ENCODE results near the gene SDC3.
"Not testable (repeated sequence)": the region's sequence is repeated elsewhere in the genome, so short reads cannot be mapped to it uniquely, and the experiment has no call there.

The SDC3 gene, protein sequence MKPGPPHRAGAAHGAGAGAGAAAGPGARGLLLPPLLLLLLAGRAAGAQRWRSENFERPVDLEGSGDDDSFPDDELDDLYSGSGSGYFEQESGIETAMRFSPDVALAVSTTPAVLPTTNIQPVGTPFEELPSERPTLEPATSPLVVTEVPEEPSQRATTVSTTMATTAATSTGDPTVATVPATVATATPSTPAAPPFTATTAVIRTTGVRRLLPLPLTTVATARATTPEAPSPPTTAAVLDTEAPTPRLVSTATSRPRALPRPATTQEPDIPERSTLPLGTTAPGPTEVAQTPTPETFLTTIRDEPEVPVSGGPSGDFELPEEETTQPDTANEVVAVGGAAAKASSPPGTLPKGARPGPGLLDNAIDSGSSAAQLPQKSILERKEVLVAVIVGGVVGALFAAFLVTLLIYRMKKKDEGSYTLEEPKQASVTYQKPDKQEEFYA

GRCh38 chr1:30908696-30909364 is at the start of gene SDC3:
TSS of gene SDC3 (minus strand) at chr1:30908758. CDS start at chr1:30908586, 172 bp downstream.
- no peak for DNase-seq

DNA sequence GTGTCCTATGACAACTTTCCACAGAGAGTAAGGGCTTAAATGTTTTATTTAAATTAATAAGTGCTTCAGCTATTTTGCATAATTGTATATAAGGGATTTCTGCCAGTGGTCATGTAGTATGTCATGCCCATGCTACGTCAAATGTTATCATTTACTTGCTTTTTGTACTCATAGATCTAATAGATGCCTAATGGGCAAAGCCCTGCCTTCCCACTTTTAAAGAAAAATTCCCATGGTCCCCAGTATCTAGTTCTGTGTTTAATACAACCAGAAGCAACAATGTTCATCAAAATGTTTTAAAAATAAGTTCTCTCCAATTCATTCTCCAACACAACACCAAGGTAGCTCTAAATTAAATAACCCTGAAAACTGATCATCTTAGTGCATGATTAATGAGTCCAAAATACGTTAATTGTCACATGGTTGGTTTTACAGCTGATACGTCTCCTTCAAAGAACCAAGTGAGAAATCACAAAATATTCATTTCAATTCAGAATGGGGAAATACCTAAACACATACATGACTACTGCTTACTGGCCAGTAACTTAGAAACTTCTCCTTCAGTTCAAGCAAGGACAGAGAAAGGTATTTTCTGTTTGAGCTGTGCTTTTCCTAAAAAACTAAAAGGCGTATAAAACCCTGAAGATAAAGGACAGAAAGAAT is 49.1 kb upstream of the SDC3 start:
- no peak for DNase-seq

- DNase-seq, result no peak
These were observed 47.0 kb upstream of the SDC3 start for GRCh38 chr1:30955448-30956015.

DNA sequence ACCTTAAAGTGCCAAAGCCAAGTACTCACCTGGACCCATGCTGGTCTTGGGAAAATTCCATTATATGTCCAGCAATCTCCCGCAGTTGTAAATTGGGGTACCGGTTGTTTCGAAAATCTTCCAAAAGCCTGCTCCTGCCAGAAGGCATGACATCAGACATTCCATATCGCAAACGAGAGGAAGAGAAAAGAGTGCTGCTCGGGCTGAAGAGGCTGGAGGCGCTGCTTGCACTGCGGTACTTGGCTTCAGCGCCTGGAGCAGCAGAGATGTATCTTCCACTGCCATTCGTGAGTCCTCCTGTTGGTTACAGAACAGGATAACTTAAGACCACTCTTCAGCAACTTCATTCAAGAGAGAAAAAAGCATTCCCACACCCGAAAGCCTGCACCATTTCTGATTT is 45.1 kb upstream of the SDC3 start:
- DNase-seq, result no peak

- no peak for DNase-seq
These were observed 43.5 kb upstream of the SDC3 start for GRCh38 chr1:30952098-30952497.

GRCh38 chr1:30950700-30951099 is 42.1 kb upstream of the SDC3 start:
- DNase-seq, result no peak

GRCh38 chr1:30950053-30950452 is 41.5 kb upstream of the SDC3 start:
- peak; percentile 22 for DNase-seq

- not testable (repeated sequence) for DNase-seq
These were observed 40.9 kb upstream of the SDC3 start for GRCh38 chr1:30949487-30949838.

DNA sequence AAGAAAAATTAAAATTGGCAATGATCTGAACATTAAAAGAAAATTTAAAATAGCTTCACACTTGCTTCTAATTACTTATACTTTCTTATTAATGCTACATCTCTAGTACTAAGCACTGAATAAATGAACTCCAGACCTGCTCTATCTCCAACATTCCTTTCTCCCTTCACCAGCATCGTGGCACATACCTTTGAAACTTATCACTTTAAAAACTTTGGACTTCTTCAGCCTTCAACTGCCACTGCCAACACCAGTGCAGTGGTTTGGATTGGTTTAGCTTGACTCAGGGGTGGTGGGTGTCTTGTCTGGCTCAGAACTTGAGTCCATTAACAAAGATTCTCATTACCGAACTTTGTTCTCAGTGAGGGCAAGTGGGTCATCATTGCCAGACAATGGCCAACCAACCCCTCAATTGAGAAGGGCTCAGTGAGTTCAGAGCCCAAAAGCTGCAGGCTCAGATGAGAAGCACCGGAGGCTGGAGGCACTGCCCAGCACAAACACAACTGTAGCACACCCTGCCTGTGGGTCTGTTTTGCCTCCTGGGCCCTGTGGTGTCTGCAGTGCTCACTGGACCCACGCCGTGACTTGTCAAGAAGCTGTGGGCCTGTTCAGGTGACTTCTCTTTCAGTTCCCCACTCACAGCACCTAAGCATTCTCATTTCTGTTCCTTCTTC is 40.4 kb upstream of the SDC3 start:
- not testable (repeated sequence) for DNase-seq

- DNase-seq, result no peak
These were observed 39.7 kb upstream of the SDC3 start for GRCh38 chr1:30948278-30948677.

DNA sequence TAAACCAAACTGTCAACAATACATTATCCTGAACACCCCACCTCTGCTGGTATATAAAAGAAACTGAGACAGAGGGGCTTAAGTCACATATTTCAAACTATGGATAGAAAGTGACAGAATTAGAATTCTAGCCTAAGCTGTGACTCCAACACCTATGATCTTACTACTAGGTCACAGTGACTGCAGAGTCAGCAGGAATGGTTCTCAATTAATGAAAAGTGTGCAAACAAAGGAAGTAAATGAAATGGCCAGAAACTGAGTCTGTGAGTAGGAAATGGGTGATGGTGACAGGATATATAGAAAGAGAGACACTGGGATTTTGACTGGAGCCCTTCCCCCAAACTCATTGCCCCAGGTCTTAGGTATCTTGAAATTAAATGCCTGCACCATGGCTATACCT is 38.7 kb upstream of the SDC3 start:
- no peak for DNase-seq

GRCh38 chr1:30942326-30942963 is 33.9 kb upstream of the SDC3 start:
- DNase-seq, result peak; percentile 17

GRCh38 chr1:30940541-30940940 is 32.0 kb upstream of the SDC3 start:
- no peak for DNase-seq

GRCh38 chr1:30936541-30937171 is 28.1 kb upstream of the SDC3 start:
- no peak for DNase-seq

GRCh38 chr1:30935758-30936157 is 27.2 kb upstream of the SDC3 start:
- DNase-seq, result not testable (repeated sequence)

- DNase-seq, result no peak
These were observed 26.1 kb upstream of the SDC3 start for GRCh38 chr1:30934613-30935012.

DNA sequence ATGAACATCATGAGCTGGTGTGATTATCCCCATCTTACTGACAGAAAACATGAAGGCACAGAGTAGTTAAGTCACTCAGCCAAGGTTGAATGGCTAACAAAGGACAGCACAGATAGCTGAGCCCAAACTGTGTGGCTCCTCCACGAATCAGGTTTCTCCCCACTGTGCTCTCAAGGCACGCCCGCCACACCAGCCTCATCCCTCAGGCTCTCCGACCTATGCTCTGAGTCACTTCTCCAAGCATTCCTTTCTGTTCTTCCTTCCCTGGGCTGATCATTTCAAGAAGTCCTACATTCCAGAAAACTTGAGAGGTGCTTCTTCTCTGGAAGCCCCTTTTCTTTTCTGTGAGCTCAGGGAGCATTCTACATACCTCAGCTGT is 25.3 kb upstream of the SDC3 start:
- no peak for DNase-seq

- no peak for DNase-seq
These were observed 22.1 kb upstream of the SDC3 start for GRCh38 chr1:30930631-30931173.

GRCh38 chr1:30929944-30930525 is 21.5 kb upstream of the SDC3 start:
- DNase-seq, result no peak

DNA sequence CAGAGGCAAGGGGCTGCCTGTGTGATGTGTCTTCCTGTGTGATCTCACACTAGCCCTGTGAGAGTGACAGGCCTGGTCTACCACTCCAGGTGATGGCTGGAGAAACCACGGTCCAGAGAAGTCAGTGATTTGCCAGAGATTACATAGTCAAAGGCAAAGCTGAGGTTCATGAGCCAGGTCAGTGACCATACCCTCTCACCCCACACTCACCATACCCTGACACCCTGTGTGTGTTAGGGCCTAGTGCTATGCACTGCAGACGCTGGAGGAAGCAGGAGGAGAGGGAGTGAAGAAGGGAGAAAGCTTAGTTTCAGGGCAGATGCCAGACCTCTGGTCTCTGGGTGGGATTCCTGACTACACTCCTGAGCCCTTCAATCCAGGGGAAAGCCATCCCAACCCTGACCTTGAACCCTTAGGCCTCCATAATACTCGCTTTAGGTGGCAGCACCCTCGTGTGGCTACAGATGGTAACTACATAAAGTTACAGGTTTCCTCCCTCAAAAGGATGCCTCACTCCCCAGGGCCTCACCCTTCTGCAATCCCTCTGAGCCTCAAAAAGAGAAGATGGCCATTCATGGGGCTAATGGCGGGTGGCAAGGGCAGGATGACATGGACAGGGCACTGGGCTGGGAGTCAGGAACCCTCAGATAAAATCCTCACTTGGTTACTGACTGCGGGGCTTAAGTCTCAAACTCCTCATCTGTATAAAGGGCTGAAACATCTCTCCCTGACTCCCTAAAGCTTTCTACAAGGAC is 20.8 kb upstream of the SDC3 start:
- DNase-seq, result peak; percentile 25

DNA sequence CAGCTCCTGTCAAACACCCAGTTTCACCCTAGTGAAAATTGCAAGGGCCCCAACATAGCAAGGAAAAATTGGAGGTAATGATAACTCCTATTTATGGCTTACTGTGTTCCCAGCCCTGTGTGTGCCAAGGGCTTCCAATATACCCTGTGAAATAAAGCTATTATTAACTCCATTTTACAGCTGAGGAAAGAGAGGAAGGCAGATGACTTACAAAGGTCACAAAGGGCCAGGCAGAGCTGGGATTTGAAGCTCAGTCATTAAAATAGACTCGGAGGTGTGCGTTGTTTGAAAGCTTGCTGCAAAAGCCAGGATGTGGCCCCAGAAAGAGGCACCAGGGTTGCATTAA is 20.2 kb upstream of the SDC3 start:
- no peak for DNase-seq
